Epithelial cell of proximal tubule (primary cell): ENCODE results near the gene STOML2. TPM values are rescaled to one million over a fixed set of nuclear protein-coding genes. Genes with fewer than 3 reads are reported as not detected.

ENCODE experiments used
- DNase-seq: peaks from one replicate; pipeline ENCODE4 v3.0.0-alpha.2; 2011; ENCODE audit warnings: low read depth
- H3K4me3 ChIP-seq: 2 replicates; pipeline ENCODE4 v1.5.1; 2011; ENCODE audit warnings: low read depth, mild to moderate bottlenecking, low read length
- total RNA-seq: library from RNA; depleted of rRNA; stranded (reverse); fragments of >200 nt; gene quantifications from 2 replicates; pipeline ENCODE4 v1.2.3, GENCODE V29; 2015
- TF ChIP-seq, protein P1 (sequence below): conservative IDR thresholded peaks from 2 replicates; pipeline ENCODE4 v1.5.1; 2012; ENCODE audit warnings: low read depth, mild to moderate bottlenecking, low read length

STOML2 gene
- total RNA-seq, 1 donor from 2014 or later: 201 TPM

DNA sequence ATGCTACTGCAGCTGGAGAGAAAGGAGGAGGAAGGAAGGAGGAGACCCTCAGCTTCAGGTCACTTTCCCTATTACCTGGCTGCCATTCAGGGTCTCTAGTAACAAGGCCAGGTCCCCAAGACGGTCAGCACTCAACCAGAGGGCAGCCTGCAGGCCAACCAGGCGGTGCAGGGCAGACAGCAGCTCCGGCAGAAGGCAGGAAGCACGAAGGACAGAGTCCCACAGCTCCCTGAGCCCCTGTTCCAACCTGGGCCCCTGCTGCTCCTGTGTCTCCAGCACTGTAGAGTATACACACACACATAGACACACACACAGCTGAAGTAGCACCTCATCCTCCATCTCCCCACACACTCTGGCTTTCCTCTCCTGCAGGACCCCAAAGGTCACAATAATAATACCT is 24.9 kb downstream of the STOML2 start:
- peak overlapping the region; percentile 81 for H3K4me3 ChIP-seq
- TF ChIP-seq, protein P1, sequence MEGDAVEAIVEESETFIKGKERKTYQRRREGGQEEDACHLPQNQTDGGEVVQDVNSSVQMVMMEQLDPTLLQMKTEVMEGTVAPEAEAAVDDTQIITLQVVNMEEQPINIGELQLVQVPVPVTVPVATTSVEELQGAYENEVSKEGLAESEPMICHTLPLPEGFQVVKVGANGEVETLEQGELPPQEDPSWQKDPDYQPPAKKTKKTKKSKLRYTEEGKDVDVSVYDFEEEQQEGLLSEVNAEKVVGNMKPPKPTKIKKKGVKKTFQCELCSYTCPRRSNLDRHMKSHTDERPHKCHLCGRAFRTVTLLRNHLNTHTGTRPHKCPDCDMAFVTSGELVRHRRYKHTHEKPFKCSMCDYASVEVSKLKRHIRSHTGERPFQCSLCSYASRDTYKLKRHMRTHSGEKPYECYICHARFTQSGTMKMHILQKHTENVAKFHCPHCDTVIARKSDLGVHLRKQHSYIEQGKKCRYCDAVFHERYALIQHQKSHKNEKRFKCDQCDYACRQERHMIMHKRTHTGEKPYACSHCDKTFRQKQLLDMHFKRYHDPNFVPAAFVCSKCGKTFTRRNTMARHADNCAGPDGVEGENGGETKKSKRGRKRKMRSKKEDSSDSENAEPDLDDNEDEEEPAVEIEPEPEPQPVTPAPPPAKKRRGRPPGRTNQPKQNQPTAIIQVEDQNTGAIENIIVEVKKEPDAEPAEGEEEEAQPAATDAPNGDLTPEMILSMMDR: no peak
- no peak for DNase-seq

DNA sequence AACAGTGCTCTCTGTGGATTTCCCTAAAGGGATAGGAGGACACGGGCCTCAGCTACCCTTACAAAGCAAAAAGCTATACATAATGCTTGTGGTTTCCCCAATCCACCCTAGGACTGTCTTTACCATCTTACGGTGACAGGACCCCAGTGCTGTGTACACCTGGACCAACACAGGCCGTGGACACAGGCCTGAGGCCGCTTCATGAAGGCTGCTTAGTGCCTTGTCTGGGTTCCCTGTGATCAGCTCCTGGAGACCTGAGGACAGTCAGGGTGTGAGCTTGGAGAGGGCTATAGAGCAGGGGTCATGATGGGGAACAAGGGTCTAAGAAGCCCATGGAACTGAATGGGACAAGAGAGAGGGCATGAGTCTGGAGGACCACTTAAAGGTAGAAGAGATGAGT is 26.1 kb downstream of the STOML2 start:
- DNase-seq: no peak
- TF ChIP-seq, protein P1: no peak
- H3K4me3 ChIP-seq: no peak overlapping the region

DNA sequence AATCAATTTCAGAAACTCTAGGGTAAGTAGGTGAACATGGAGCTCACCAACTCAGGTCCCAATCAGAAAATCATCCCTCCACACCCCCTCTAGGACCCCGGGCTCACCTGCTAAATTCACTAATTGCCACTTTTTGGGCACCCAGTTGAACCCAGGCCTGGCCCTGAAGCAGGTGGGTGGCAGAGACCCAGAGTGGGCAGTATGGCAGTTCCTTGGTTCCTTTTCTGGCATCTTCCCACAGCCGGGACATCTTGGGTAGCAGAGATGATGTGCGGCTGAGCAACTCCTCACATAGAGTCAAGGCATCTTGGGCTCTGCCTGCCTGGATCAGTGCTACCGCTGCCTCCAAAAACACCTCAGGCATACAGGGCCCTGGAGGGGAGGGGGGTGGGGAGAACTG is 27.6 kb downstream of the STOML2 start:
- no peak overlapping the region for H3K4me3 ChIP-seq
- DNase-seq: no peak
- TF ChIP-seq, protein P1: no peak

DNA sequence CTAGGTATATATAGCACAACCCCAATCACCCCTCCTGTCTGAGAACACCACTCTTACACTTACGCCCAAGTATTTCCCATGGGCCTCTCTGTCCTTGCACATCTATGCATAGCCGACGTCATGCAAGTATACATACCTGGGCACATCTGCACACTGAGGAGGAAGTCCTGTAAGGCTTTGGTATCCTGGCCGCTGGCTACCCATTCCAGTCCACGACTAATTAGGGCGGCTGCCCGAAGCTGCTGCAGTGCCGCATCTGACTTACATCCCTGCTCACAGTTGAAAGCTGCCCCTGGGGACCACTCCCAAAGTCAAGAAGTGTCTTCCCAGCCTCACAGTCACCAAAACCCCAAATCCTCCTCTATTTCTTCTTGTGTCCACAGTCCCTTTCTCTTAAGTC is 28.1 kb downstream of the STOML2 start:
- TF ChIP-seq, protein P1: no peak
- DNase-seq: no peak
- H3K4me3 ChIP-seq: no peak overlapping the region

DNA sequence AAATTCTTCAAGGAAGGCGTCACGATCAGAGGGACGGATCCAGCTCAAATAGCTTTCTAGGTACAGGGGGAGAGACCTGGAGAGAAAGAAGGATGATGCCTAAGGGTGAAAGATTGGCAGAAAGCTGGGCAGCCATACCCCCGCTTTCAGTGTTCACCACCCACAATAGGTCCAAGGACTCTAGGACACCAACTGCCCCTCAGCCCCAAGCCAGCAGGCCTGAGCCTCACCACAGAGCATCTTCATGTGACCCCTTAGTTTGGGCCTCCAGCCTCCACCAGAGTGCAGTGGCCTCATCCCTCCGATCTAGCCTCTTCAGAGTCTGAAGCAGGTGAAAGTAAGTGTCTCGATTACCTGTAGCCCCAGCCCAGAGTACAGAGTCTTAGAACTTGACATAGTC is 28.8 kb downstream of the STOML2 start:
- DNase-seq: no peak
- TF ChIP-seq, protein P1: no peak
- no peak overlapping the region for H3K4me3 ChIP-seq

DNA sequence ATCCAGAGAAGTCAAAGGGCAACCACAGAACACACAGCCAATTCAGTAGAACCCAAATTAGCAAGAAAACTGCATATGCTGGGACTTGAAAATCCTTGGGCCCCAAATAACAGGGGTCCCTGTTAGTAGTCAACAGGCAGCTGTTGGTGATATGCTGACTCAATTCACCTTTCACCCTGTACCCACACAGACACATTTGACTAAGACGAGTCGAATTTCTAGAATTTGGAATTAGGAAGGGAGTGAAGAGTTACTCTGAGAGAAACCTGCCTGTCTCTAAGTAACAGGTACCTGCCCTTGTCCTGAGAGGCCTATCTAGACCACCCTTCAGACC is 29.7 kb downstream of the STOML2 start:
- no peak for DNase-seq
- TF ChIP-seq, protein P1: no peak
- H3K4me3 ChIP-seq: peak overlapping the region; percentile 35

DNA sequence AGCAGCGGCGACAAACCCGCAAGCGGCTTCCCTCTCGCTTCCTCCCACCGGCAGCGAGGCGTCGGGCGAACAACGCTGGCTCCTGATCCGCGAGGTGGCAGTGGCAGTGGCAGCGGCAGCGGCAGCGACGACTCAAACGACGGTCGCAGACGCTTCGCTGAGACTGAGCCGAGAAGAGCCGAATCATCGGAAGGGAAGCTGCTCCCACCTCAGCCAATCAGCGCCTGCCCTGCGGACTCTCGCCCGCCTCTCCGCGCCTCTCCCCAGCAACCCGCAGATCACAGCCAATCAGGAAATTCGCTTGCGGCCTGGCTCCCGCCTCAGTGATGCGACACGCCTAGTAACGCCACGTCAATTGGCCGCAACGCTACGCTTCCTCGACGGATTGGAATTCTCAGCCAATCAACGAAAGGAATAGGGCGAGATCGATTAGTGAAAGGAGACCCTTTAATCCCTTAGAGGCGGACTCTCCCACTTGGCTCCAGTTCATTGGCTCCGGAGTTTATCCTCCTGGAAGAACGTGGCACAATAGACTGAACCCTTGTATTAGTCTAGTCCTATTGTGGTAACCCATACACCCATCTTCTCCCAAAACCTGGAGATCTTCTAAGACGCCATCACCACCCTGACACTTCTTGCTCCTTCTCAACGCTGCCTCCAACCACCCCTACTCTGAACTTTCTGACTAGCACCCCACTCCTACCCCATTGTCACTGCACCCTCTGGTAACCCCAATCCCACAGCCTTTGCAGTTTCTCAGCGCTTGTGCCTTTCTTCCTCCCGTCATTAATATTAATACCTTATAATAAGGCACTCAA is 30.3 kb downstream of the STOML2 start, which contains the start of gene VCP:
Gene VCP (minus strand): TSS at position 165 of the 818 bp plus-strand sequence. CDS start 272 bp downstream, outside the sequence.
- TF ChIP-seq, protein P1: no peak
- H3K4me3 ChIP-seq: peak within 1 kb of the TSS; percentile 93
- peak; percentile 90 for DNase-seq
